HepG2 (cell line): ENCODE measurements around the gene TNFSF11. TPM values are rescaled to one million over a fixed set of nuclear protein-coding genes. Genes with fewer than 3 reads are reported as not detected.

Experiments used
- ATAC-seq: fragments of 200-7000 bp; cut with Tn5 transposase; 3 replicates; pipeline ENCODE4 v1.9.1; 2020; ENCODE audit warnings: mild to moderate bottlenecking, moderate library complexity
- BruUV-seq: library from RNA; stranded (reverse); fragments of 400-500 nt; replicated peaks from 2 replicates; lab custom pipeline; 2021; lab: Mats Ljungman, UMichigan
- CTCF ChIA-PET: fragments of 300-600 bp; formaldehyde crosslinking; extraction: SDS; loops from one replicate; lab custom pipeline; 2021; ENCODE audit warnings: low total read pairs, inconsistent platforms, low intra/inter-chr PET ratio; lab: Yijun Ruan, JAX
- POLR2A ChIA-PET: fragments of 350-600 bp; sonication (Branson Sonifier 250); formaldehyde crosslinking; loops from one replicate; lab custom pipeline; 2020; ENCODE audit warnings: antibody characterized with exemption, inconsistent platforms; lab: Yijun Ruan, JAX
- DNase-seq: peaks from one replicate; pipeline ENCODE4 v3.0.0-alpha.2; 2015; ENCODE audit warnings: low spot score
- FAIRE-seq: peaks from 3 replicates; lab custom pipeline; 2011; peaks lifted over from hg19 to GRCh38; lab: Jason Lieb, UNC
- H2AFZ ChIP-seq: one replicate; pipeline ENCODE4 v1.6.1; 2011; ENCODE audit warnings: low read length, inconsistent platforms
- H3K27ac ChIP-seq: fragments of 300-600 bp; 3 replicates; pipeline ENCODE4 v1.8.0; 2011; ENCODE audit warnings: mixed run types, mild to moderate bottlenecking, mixed read lengths, low read length, inconsistent platforms; ENCODE audit not compliant: insufficient read depth; ENCODE audit errors: extremely low read length
- H3K27me3 ChIP-seq, 2 experiments: fragments of 200-600 bp in 1 of 2; 2 replicates in 1 of 2; 3 replicates in 1 of 2; pipeline versions ENCODE4 v1.6.0 to v1.8.0; 2011; ENCODE audit warnings: low read length in 2 of 2, mild to moderate bottlenecking in 2 of 2, moderate library complexity in 2 of 2, inconsistent platforms in 1 of 2; ENCODE audit not compliant: insufficient read depth in 2 of 2, control insufficient read depth in 1 of 2
- H3K36me3 ChIP-seq, 2 experiments: fragments of 200-600 bp in 1 of 2; replicated peaks in 1 of 2; 2 replicates in 1 of 2; 3 replicates in 1 of 2; pipeline versions ENCODE4 v1.5.1 to v1.8.0; 2011; ENCODE audit warnings: low read length in 2 of 2, inconsistent platforms in 1 of 2; ENCODE audit not compliant: insufficient read depth in 2 of 2, control insufficient read depth in 1 of 2
- H3K4me1 ChIP-seq: 2 replicates; pipeline ENCODE4 v1.5.1; 2012; ENCODE audit warnings: low read length, inconsistent platforms; ENCODE audit not compliant: insufficient read depth
- H3K4me2 ChIP-seq: 2 replicates; pipeline ENCODE4 v1.6.0; 2011; ENCODE audit warnings: low read depth, low read length, inconsistent platforms
- H3K4me3 ChIP-seq, 3 experiments: fragments of 200-600 bp in 1 of 3; sonication (generic), shearing (Covaris generic) in 1 of 3; replicated peaks in 1 of 3; 2 replicates each; pipeline ENCODE4 v1.5.1; 2011 to 2016; ENCODE audit warnings: low read length in 3 of 3, inconsistent platforms in 2 of 3, low read depth in 2 of 3, mild to moderate bottlenecking in 2 of 3, control low read depth in 1 of 3, mixed read lengths in 1 of 3; ENCODE audit not compliant: insufficient read depth in 1 of 3
- H3K79me2 ChIP-seq: one replicate; pipeline ENCODE4 v1.6.1; 2011; ENCODE audit warnings: low read length, inconsistent platforms; ENCODE audit not compliant: insufficient read depth
- H3K9ac ChIP-seq: 2 replicates; pipeline ENCODE4 v1.6.0; 2011; ENCODE audit warnings: mild to moderate bottlenecking, low read depth, low read length, inconsistent platforms; ENCODE audit not compliant: insufficient read depth
- H3K9me3 ChIP-seq: 2 replicates; pipeline ENCODE4 v1.5.1; 2012; ENCODE audit warnings: mild to moderate bottlenecking, low read length
- H4K20me1 ChIP-seq: 2 replicates; pipeline ENCODE4 v1.6.0; 2011; ENCODE audit warnings: inconsistent platforms, mild to moderate bottlenecking, low read length, moderate library complexity; ENCODE audit not compliant: insufficient read depth
- BHLHE40 ChIP-seq: IDR thresholded peaks from 2 replicates; pipeline ENCODE4 v1.6.1; 2011; ENCODE audit warnings: low read length, improper control_type of control experiment
- CSRNP2 ChIP-seq: sonication (generic); formaldehyde crosslinking; conservative IDR thresholded peaks from 2 replicates; pipeline ENCODE4 v1.8.0; 2022; ENCODE audit warnings: low read depth, missing genetic modification reagents
- FOSL2 ChIP-seq: sonication (generic); formaldehyde crosslinking; IDR thresholded peaks from 2 replicates; pipeline ENCODE4 v1.4.0; 2020; ENCODE audit warnings: missing genetic modification reagents
- SKI ChIP-seq: fragments of 450-650 bp; IDR thresholded peaks from one replicate; pipeline ENCODE4 v1.6.1; 2018; ENCODE audit warnings: mild to moderate bottlenecking; ENCODE audit not compliant: partially characterized antibody
- ZNF510 ChIP-seq: sonication (generic); formaldehyde crosslinking; IDR thresholded peaks from 2 replicates; pipeline ENCODE4 v1.4.0; 2020; ENCODE audit warnings: low read depth, mild to moderate bottlenecking, missing genetic modification reagents
- ZNF512 ChIP-seq: sonication (generic); formaldehyde crosslinking; IDR thresholded peaks from 2 replicates; pipeline ENCODE4 v1.4.0; 2020; ENCODE audit warnings: mild to moderate bottlenecking, missing genetic modification reagents
- ZNF780A ChIP-seq: sonication (generic); formaldehyde crosslinking; IDR thresholded peaks from 2 replicates; pipeline ENCODE4 v1.8.0; 2022; ENCODE audit warnings: mild to moderate bottlenecking, missing genetic modification reagents, moderate library complexity
- WGBS: methylation state at CpG from one replicate; pipeline ENCODE4 v1.1.6; 2017; ENCODE audit warnings: low lambda C conversion rate; 5-methylcytosine and 5-hydroxymethylcytosine counted together
- in situ Hi-C: cut with HindIII; loops from 2 replicates; pipeline ENCODE4 v1.10.0; 2017; ENCODE audit warnings: low pct_unique_long_range_greater_than_20kb; ENCODE audit not compliant: extremely low pct_ligation_motif_present
- intact Hi-C: fragments of 100-400 bp; cut with micrococcal nuclease; formaldehyde crosslinking; loops from one replicate; pipeline ENCODE4 v1.10.0; 2022; ENCODE audit not compliant: unreplicated experiment
- polyA plus RNA-seq, 8 experiments: library from polyadenylated mRNA; depleted of rRNA in 3 of 8; stranded (reverse) in 7 of 8; unstranded in 1 of 8; fragments of >200 nt; fragmentation: Illumina TruSeq in 4 of 8; extraction: Trizol in 4 of 8; gene quantifications; 2 replicates each; pipeline versions ENCODE4 v1.2.1 to v1.2.3, GENCODE V29; 2011 to 2016; ENCODE audit warnings: low read depth in 4 of 8, missing spikeins in 1 of 8, mixed read lengths in 1 of 8; ENCODE audit not compliant: insufficient read depth in 1 of 8
- total RNA-seq, 5 experiments: library from RNA; depleted of rRNA; stranded (reverse); fragments of >200 nt; fragmentation: Illumina TruSeq; extraction: Trizol; gene quantifications; 2 replicates each; pipeline ENCODE4 v1.2.3, GENCODE V29; 2016; ENCODE audit warnings: low read depth in 1 of 5

Gene TNFSF11
- total and polyA plus RNA-seq, 2 of the 13 experiments (the other 11 are each of a cell fraction or from before 2014, with no cell fraction given) = 0.03 TPM; not detected in 1

GRCh38 chr13:42615691-42616090 lies 41.7 kb downstream of the TNFSF11 start:
- Histone ChIP-seq H2AFZ (no peak overlapping the region), H3K36me3 (no peaks in the 10 kb centered on the region), H3K79me2 (no peaks in the 10 kb centered on the region), H3K27ac (no peak overlapping the region), H3K4me3 (no peak overlapping the region), H3K4me2 (no peak overlapping the region), H3K9ac (no peak overlapping the region), H4K20me1 (no peaks in the 10 kb centered on the region), H3K27me3 (no peaks in the 10 kb centered on the region), H3K4me1 (no peaks in the 10 kb centered on the region), H3K9me3 (no peaks in the 10 kb centered on the region)
- DNase-seq (no peak), ATAC-seq (no peak), FAIRE-seq (no peak)
- intact Hi-C loops (no loop called here), in situ Hi-C loops (no loop called here)
- no TSS peak for BruUV-seq
- 41% methylated on average over 6 of the region's 6 CpGs for WGBS
- CTCF ChIA-PET = no interaction called here
- POLR2A ChIA-PET = no interaction called here
- TF ChIP-seq ZNF780A (CRISPR knock-in tag) (no peak), BHLHE40 (peak; percentile 51), ZNF510 (CRISPR knock-in tag) (no peak), SKI (no peak), FOSL2 (CRISPR knock-in tag) (peak; percentile 44), CSRNP2 (CRISPR knock-in tag) (no peak), ZNF512 (no peak)
